Midbrain (tissue), 1 donor: ENCODE data around the gene PRKAR1B.

Source experiments
- DNase-seq: peaks from one replicate; lab custom pipeline; 2025; lab: John Stamatoyannopoulos, UW

Gene PRKAR1B

DNA sequence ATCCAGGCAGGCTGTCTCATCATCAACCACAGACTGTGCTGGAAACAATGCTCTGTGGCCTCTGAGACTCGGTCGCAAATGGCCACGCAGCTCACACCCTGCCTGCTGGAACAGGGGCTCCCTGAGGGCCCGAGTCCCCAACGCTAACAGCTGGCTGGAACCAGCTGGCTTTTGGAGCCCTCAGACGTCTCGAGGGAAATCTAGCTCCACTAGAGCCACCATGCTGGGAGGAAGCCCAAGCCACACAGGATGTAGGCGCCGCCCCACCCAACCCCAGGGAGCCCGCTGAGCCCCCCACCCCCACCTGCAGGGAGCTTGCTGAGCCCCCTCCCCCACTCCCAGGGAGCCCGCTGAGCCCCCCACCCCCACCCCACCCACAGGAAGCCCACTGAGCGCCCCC is 186.1 kb downstream of the PRKAR1B start:
- DNase-seq = no peak

- no peak for DNase-seq
These were observed 186.5 kb downstream of the PRKAR1B start for GRCh38 chr7:540579-540978.

- no peak for DNase-seq
These were observed 187.2 kb downstream of the PRKAR1B start for GRCh38 chr7:539731-540411.

- no peak for DNase-seq
These were observed 188.1 kb downstream of the PRKAR1B start for GRCh38 chr7:538764-539685.

DNA sequence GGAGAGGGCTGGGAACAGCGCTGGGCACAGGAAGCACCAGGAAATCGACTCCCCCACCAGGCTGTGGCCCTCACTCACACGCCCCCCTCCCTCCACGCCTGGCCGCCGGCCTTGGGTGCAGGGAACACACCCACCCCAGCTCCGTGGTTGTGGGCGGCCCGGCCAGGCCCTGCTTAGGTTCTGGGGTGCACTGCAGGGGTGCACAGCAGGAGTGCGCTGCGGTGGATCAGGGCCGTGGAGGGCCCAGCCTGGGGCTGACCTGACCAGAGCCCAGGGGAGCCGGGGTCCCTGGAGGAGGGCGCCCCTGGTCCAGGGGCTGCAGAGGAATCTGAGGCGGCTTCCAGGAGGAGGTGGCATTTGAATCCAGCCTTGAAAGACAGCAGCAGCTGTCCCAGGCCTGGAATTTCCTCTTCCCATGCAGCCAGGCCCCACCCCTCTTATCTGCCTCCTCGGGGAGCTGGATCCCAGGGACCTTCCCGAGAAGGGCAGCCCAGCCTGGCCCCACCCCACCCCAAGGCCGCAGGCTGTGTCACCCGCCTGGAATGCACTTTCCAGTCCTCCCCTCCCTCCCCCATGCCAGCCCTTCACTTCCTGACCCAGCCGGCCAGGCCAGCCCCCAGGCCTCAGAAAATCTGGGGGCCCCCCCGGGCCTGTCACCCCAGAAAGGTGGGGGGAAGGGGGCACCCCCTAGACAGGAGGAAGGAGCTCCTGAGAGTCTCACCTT is 189.0 kb downstream of the PRKAR1B start:
- no peak for DNase-seq

- no peak for DNase-seq
These were observed 190.8 kb downstream of the PRKAR1B start for GRCh38 chr7:536231-536630.

DNA sequence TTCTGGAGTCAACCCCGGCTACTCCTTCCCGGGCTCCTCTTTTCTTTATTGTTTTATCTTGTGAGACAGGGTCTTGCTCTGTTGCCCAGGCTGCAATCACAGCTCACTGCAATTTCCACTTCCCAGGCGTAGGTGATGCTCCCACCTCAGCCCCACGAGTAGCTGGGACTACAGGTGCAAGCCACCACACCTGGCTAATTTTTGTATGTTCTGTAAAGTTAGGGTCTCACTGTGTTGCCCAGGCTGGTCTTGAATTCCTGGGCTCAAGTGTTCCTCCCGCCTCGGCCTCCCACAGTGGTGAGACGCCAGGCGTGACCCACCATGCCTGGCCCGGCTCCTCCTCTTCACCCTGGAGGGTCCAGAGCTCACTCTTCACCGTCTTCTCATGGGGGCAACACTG is 192.1 kb downstream of the PRKAR1B start:
- DNase-seq = no peak

- DNase-seq = no peak
These were observed 193.0 kb downstream of the PRKAR1B start for GRCh38 chr7:534075-534474.

- DNase-seq = no peak
These were observed 193.8 kb downstream of the PRKAR1B start for GRCh38 chr7:533266-533665.

- DNase-seq = no peak
These were observed 194.5 kb downstream of the PRKAR1B start for GRCh38 chr7:532379-533143.

- no peak for DNase-seq
These were observed 195.3 kb downstream of the PRKAR1B start for GRCh38 chr7:531777-532176.

GRCh38 chr7:528451-528850 is 198.6 kb downstream of the PRKAR1B start:
- no peak for DNase-seq

DNA sequence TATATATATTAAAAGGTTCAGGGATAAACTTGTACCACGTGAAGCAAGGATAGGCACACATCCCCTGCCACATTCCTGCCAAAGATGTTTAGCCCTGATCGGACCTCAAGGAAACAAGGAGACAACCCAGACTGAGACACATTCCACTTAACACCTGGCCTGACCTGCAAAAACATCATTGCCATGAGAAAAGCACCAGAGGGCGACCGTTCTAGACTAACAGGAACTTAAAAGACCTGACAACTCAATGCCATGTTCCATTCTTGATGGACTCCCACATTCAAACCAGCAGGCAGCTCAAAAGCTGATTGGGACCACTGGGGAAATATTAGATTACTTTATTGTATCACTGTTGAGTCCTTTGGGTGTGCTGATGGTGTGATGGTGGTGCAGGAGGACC is 199.4 kb downstream of the PRKAR1B start:
- DNase-seq = no peak

DNA sequence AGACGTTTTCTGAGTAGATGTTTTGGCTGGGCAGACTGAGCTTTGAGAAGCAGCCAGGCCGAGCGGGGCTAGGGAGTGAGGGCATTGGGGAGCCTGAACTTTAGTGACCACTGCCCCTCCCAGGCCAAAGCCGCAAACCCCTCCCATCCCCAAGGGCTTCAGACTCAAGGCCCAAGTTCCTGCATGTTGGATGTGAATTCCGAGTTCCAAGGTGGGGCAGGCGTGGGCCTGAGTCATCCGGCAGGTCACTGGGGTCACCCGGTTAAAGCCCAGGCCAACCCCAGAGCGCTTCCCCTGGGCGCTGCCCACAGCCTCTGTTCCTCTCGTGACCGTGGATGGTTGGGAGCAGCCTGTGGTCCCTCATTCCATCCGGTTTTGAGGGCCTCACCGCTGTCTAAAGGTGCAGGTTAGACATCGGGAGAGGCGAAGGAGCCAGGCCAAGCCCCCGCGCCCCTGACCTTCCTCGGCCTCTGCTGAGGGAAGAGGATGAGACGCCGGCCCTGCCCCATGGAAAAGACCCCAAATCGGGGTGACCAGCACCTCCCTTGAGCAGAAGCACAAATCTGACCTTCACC is 200.5 kb downstream of the PRKAR1B start:
- DNase-seq = no peak

GRCh38 chr7:525740-526139 is 201.3 kb downstream of the PRKAR1B start:
- no peak for DNase-seq

GRCh38 chr7:524800-525199 is 202.3 kb downstream of the PRKAR1B start:
- DNase-seq = no peak

GRCh38 chr7:523347-524336 is 203.4 kb downstream of the PRKAR1B start:
- no peak for DNase-seq

- DNase-seq = no peak
These were observed 204.1 kb downstream of the PRKAR1B start for GRCh38 chr7:522951-523314.

DNA sequence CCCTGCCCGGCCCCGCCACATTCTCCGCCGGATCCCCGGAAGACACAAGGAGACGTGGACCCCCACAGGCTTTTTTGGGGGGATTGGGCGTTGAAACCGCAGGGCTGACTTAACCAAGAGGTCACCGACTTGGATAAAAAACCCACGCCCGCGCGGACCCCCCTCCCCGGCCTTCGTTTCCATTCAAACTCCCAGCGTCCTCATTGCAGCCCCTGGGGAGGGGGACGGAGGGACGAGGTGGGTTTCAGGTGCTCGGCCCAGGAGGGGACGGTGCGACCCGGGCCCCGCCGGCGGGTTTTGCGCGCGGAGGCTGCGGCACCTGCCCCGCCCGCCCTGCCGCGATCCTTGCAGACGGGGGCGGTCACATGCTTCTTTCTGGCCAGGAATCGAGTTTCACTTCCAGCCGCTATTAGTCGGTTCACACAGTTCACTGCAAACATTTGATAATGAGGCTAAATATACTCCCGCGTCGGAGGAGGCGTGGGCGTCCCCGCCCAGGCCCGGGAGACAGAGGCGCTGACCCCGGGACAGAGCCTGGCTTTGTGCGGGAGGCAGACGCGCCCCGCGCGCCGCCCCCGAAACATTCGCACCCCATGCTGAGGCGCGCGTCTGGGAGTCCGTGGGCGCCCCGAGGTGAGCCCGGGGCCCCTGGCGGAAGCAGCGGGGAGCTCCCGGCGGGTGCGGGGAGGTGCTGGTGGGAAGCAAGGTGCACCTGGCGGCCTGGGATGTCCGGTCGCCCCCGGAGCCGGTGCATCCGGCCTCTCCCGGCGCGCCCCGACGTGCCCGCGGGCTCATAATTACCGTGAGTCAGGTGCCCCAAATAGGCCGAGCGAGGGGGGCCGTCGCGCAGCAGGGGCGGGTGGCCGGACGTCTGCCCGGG is 204.8 kb downstream of the PRKAR1B start:
- DNase-seq = peak; percentile 5
